ENCODE measurements around the gene MYH1. TPM values are rescaled to one million over a fixed set of nuclear protein-coding genes. Genes with fewer than 3 reads are reported as not detected.

Gene MYH1
- total RNA-seq, 1 donor from 2014 or later, result not detected

- H3K27me3 Mint-ChIP-seq (ENCODE audit: low read depth), result peaks cover 8% of the 10 kb centered on the region
- no peaks in the 10 kb centered on the region for H3K36me3 Mint-ChIP-seq (ENCODE audit: low read depth)
- H3K4me1 Mint-ChIP-seq, result no peaks in the 10 kb centered on the region
- no peak overlapping the region for H3K27ac Mint-ChIP-seq (ENCODE audit: unreplicated experiment)
- no peak for TF ChIP-seq CTCF (conservative IDR thresholded peaks at IDR 0.05)
- H3K4me3 Mint-ChIP-seq, result no peak overlapping the region
- DNase-seq (ENCODE audit: low read depth, low spot score), result no peak
- no peaks in the 10 kb centered on the region for H3K9me3 Mint-ChIP-seq
Observed at GRCh38 chr17:10527419-10527818, 9.1 kb upstream of the MYH1 start.

- H3K4me3 Mint-ChIP-seq, result no peak overlapping the region
- H3K27me3 Mint-ChIP-seq (ENCODE audit: low read depth), result peaks cover 6% of the 10 kb centered on the region
- no peaks in the 10 kb centered on the region for H3K36me3 Mint-ChIP-seq (ENCODE audit: low read depth)
- H3K4me1 Mint-ChIP-seq, result no peaks in the 10 kb centered on the region
- H3K27ac Mint-ChIP-seq (ENCODE audit: unreplicated experiment), result no peak overlapping the region
- TF ChIP-seq CTCF (conservative IDR thresholded peaks at IDR 0.05), result no peak
- DNase-seq (ENCODE audit: low read depth, low spot score), result no peak
- H3K9me3 Mint-ChIP-seq, result no peaks in the 10 kb centered on the region
Observed at GRCh38 chr17:10526517-10526916, 8.2 kb upstream of the MYH1 start.

- no peak overlapping the region for H3K4me3 Mint-ChIP-seq
Observed at GRCh38 chr17:10523064-10523463, 4.7 kb upstream of the MYH1 start.

GRCh38 chr17:10521949-10522348 lies 3.6 kb upstream of the MYH1 start:
- no peak for DNase-seq (ENCODE audit: low read depth, low spot score)
- TF ChIP-seq CTCF (conservative IDR thresholded peaks at IDR 0.05), result no peak
- peaks cover 12% of the 10 kb centered on the region for H3K27me3 Mint-ChIP-seq (ENCODE audit: low read depth)
- H3K9me3 Mint-ChIP-seq, result no peaks in the 10 kb centered on the region
- H3K36me3 Mint-ChIP-seq (ENCODE audit: low read depth), result no peaks in the 10 kb centered on the region
- H3K4me1 Mint-ChIP-seq, result no peaks in the 10 kb centered on the region
- H3K27ac Mint-ChIP-seq (ENCODE audit: unreplicated experiment), result no peak overlapping the region
- H3K4me3 Mint-ChIP-seq, result no peak overlapping the region

More at GRCh38 chr17:10523064-10523463, 4.7 kb upstream of the MYH1 start:
- Mint-ChIP-seq H3K36me3 (ENCODE audit: low read depth) (no peaks in the 10 kb centered on the region), H3K9me3 (no peaks in the 10 kb centered on the region), H3K27ac (ENCODE audit: unreplicated experiment) (no peak overlapping the region), H3K4me1 (no peaks in the 10 kb centered on the region), H3K27me3 (ENCODE audit: low read depth) (peaks cover 9% of the 10 kb centered on the region)
- no peak for TF ChIP-seq CTCF (conservative IDR thresholded peaks at IDR 0.05)
- DNase-seq (ENCODE audit: low read depth, low spot score), result no peak

- no peaks in the 10 kb centered on the region for H3K4me1 Mint-ChIP-seq
- DNase-seq (ENCODE audit: low read depth, low spot score), result no peak
- no peaks in the 10 kb centered on the region for H3K36me3 Mint-ChIP-seq (ENCODE audit: low read depth)
- H3K9me3 Mint-ChIP-seq, result no peaks in the 10 kb centered on the region
- TF ChIP-seq CTCF (conservative IDR thresholded peaks at IDR 0.05), result no peak
- no peak overlapping the region for H3K27ac Mint-ChIP-seq (ENCODE audit: unreplicated experiment)
- H3K4me3 Mint-ChIP-seq, result no peak overlapping the region
- peaks cover 14% of the 10 kb centered on the region for H3K27me3 Mint-ChIP-seq (ENCODE audit: low read depth)
Observed at GRCh38 chr17:10516638-10517037, 1.7 kb downstream of the MYH1 start.

GRCh38 chr17:10516065-10516464 lies 2.3 kb downstream of the MYH1 start:
- Mint-ChIP-seq H3K4me3 (no peak overlapping the region), H3K36me3 (ENCODE audit: low read depth) (no peaks in the 10 kb centered on the region), H3K9me3 (no peaks in the 10 kb centered on the region), H3K4me1 (no peaks in the 10 kb centered on the region), H3K27ac (ENCODE audit: unreplicated experiment) (no peak overlapping the region), H3K27me3 (ENCODE audit: low read depth) (peaks cover 14% of the 10 kb centered on the region)
- TF ChIP-seq CTCF (conservative IDR thresholded peaks at IDR 0.05), result no peak
- DNase-seq (ENCODE audit: low read depth, low spot score), result no peak
